22Rv1 (cell line): ENCODE results near the gene POLG.

Source experiments
- ZFX ChIP-seq: fragments of 450-650 bp; IDR thresholded peaks from 2 replicates; pipeline ENCODE4 v1.6.1; 2017; ENCODE audit warnings: antibody characterized with exemption, borderline replicate concordance
- TF ChIP-seq, protein P1 (sequence below): fragments of 450-650 bp; IDR thresholded peaks from 2 replicates; pipeline ENCODE4 v1.5.1; 2017; ENCODE audit warnings: mild to moderate bottlenecking

DNA sequence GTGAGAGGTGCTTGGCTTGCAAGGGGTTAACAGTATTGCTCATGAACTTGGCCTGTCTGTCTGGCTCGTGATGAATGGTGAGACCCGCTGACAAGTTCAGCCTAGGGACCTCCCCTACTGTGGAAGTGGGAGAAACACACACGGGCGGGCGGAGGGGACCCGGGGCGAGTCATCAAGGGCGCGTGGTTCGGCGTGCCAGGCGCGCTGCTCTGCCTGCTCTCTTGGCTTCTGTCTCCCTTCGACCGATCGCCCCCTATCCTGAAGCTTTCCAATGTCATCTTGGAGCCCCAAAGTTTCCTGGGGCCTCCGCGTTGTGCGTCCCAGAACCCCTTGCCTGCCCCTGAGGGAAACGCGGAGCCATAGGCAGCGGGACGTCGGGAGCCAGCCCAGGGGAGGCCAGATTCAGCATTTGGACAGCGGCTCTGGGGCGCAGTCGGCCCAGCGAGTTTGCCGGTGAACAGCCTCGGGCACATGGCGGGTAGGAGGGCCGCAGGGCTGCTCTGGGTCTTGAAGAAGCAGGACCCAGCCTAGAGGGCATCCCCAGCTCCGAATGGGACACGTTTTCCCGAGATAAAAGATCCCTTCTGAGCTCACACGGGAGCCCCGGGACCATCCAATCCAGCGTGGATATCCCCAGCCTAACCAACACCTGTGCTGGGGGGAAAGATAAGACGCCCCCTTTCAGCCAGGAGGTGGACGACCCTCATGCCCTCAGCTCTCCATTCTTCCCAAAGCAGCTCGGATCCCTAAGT, 27.0 kb upstream of the POLG start:
- TF ChIP-seq, protein P1, sequence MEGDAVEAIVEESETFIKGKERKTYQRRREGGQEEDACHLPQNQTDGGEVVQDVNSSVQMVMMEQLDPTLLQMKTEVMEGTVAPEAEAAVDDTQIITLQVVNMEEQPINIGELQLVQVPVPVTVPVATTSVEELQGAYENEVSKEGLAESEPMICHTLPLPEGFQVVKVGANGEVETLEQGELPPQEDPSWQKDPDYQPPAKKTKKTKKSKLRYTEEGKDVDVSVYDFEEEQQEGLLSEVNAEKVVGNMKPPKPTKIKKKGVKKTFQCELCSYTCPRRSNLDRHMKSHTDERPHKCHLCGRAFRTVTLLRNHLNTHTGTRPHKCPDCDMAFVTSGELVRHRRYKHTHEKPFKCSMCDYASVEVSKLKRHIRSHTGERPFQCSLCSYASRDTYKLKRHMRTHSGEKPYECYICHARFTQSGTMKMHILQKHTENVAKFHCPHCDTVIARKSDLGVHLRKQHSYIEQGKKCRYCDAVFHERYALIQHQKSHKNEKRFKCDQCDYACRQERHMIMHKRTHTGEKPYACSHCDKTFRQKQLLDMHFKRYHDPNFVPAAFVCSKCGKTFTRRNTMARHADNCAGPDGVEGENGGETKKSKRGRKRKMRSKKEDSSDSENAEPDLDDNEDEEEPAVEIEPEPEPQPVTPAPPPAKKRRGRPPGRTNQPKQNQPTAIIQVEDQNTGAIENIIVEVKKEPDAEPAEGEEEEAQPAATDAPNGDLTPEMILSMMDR, result no peak
- TF ChIP-seq ZFX, result no peak
